GM12878 (cell line): ENCODE results near the gene MUSK. TPM values are rescaled to one million over a fixed set of nuclear protein-coding genes. Genes with fewer than 3 reads are reported as not detected.
A peak's percentile ranks its signal among the peaks of the same experiment; 100 is the strongest.

Experiments
- ATAC-seq: fragments of 200-7000 bp; cut with Tn5 transposase; 3 replicates; pipeline ENCODE4 v1.9.1; 2020; ENCODE audit warnings: mild to moderate bottlenecking, moderate library complexity
- BruUV-seq: library from RNA; stranded (reverse); fragments of 400-500 nt; replicated peaks from 2 replicates; lab custom pipeline; 2021; lab: Mats Ljungman, UMichigan
- CTCF ChIA-PET: fragments of 300-600 bp; sonication (Branson Sonifier 250); formaldehyde crosslinking; extraction: SDS; loops from one replicate; lab custom pipeline; 2021; ENCODE audit warnings: inconsistent platforms; lab: Yijun Ruan, JAX
- POLR2A ChIA-PET: fragments of 350-600 bp; formaldehyde crosslinking; extraction: SDS; loops from one replicate; lab custom pipeline; 2021; ENCODE audit warnings: inconsistent platforms; lab: Charles Lee
- RAD21 ChIA-PET: fragments of 300-600 bp; sonication (Branson Sonifier 250); formaldehyde crosslinking; loops from one replicate; lab custom pipeline; 2023; ENCODE audit warnings: antibody characterized with exemption; ENCODE audit not compliant: unreplicated experiment; lab: Charles Lee
- SMC1A ChIA-PET: fragments of 300-600 bp; sonication (Branson Sonifier 250); formaldehyde crosslinking; loops from one replicate; lab custom pipeline; 2023; ENCODE audit not compliant: unreplicated experiment, uncharacterized antibody; lab: Charles Lee
- DNase-seq: peaks from one replicate; pipeline ENCODE4 v3.0.0-alpha.2; 2011; ENCODE audit warnings: low read depth, low spot score
- FAIRE-seq: peaks from 3 replicates; lab custom pipeline; 2011; peaks lifted over from hg19 to GRCh38; lab: Jason Lieb, UNC
- H2AFZ ChIP-seq: 2 replicates; pipeline ENCODE4 v1.6.0; 2011; ENCODE audit warnings: low read depth, low read length, control low read depth; ENCODE audit not compliant: control insufficient read depth
- H3K27ac ChIP-seq: 2 replicates; pipeline ENCODE4 v1.5.1; 2011; ENCODE audit warnings: control low read depth; ENCODE audit not compliant: control insufficient read depth, insufficient read depth
- H3K27me3 ChIP-seq, 2 experiments: replicated peaks in 1 of 2; 2 replicates each; pipeline versions ENCODE4 v1.6.0 to v1.6.1; 2011; ENCODE audit warnings: low read length in 1 of 2; ENCODE audit not compliant: control insufficient read depth in 2 of 2, insufficient read depth in 2 of 2
- H3K36me3 ChIP-seq, 2 experiments: 2 replicates each; pipeline ENCODE4 v1.5.1; 2011; ENCODE audit warnings: low read length in 1 of 2; ENCODE audit not compliant: control insufficient read depth in 2 of 2, insufficient read depth in 2 of 2
- H3K4me1 ChIP-seq: 2 replicates; pipeline ENCODE4 v1.6.1; 2011; ENCODE audit warnings: mild to moderate bottlenecking, low read length, moderate library complexity, mixed read lengths; ENCODE audit not compliant: control insufficient read depth, insufficient read depth
- H3K4me2 ChIP-seq: 2 replicates; pipeline ENCODE4 v1.6.0; 2011; ENCODE audit warnings: control low read depth; ENCODE audit not compliant: control insufficient read depth, insufficient read depth
- H3K4me3 ChIP-seq: fragments of 200-600 bp; sonication (generic); 2 replicates; pipeline ENCODE4 v1.5.1; 2016
- H3K79me2 ChIP-seq: 2 replicates; pipeline ENCODE4 v1.6.0; 2011; ENCODE audit warnings: low read length; ENCODE audit not compliant: control insufficient read depth, insufficient read depth
- H3K9ac ChIP-seq: 2 replicates; pipeline ENCODE4 v1.8.0; 2011; ENCODE audit warnings: low read length, control low read depth, mixed read lengths; ENCODE audit not compliant: control insufficient read depth, insufficient read depth
- H3K9me3 ChIP-seq: replicated peaks from 3 replicates; pipeline ENCODE4 v1.5.1; 2011; ENCODE audit warnings: mild to moderate bottlenecking, low read length; ENCODE audit not compliant: control insufficient read depth, insufficient read depth
- H4K20me1 ChIP-seq: 2 replicates; pipeline ENCODE4 v1.6.0; 2011; ENCODE audit not compliant: control insufficient read depth, insufficient read depth
- BMI1 ChIP-seq: fragments of 450-650 bp; IDR thresholded peaks from 2 replicates; pipeline ENCODE4 v1.6.1; 2016; ENCODE audit warnings: mild to moderate bottlenecking, moderate library complexity, borderline replicate concordance
- ETV6 ChIP-seq, 2 experiments: fragments of 450-650 bp in 1 of 2; IDR thresholded peaks in 1 of 2; conservative IDR thresholded peaks in 1 of 2; 2 replicates each; pipeline ENCODE4 v1.6.1; 2014; ENCODE audit warnings: antibody characterized with exemption in 1 of 2, borderline replicate concordance in 1 of 2, low read depth in 1 of 2, mild to moderate bottlenecking in 1 of 2, moderate library complexity in 1 of 2
- HDAC2 ChIP-seq: fragments of 200-600 bp; sonication (generic); IDR thresholded peaks from 2 replicates; pipeline ENCODE4 v1.6.1; 2017
- KLF5 ChIP-seq: fragments of 450-650 bp; IDR thresholded peaks from 2 replicates; pipeline ENCODE4 v1.6.1; 2014; ENCODE audit warnings: mild to moderate bottlenecking; ENCODE audit not compliant: partially characterized antibody
- MTA3 ChIP-seq: IDR thresholded peaks from 2 replicates; pipeline ENCODE4 v1.6.1; 2012; ENCODE audit warnings: low read length, inconsistent platforms, borderline replicate concordance
- PBX3 ChIP-seq: IDR thresholded peaks from 2 replicates; pipeline ENCODE4 v1.6.1; 2011; ENCODE audit warnings: mild to moderate bottlenecking, low read depth, low read length, moderate library complexity; ENCODE audit not compliant: insufficient replicate concordance
- RELB ChIP-seq: fragments of 450-650 bp; IDR thresholded peaks from 2 replicates; pipeline ENCODE4 v1.6.1; 2017; ENCODE audit warnings: low read depth, mild to moderate bottlenecking, moderate library complexity
- TAF1 ChIP-seq: IDR thresholded peaks from 2 replicates; pipeline ENCODE4 v1.6.1; 2011; ENCODE audit warnings: mild to moderate bottlenecking, low read depth, low read length, borderline replicate concordance
- TCF7 ChIP-seq: IDR thresholded peaks from 2 replicates; pipeline ENCODE4 v1.6.1; 2014; ENCODE audit warnings: antibody characterized with exemption, borderline replicate concordance
- YY1 ChIP-seq: IDR thresholded peaks from 2 replicates; pipeline ENCODE4 v1.6.1; 2011; ENCODE audit warnings: low read depth, mild to moderate bottlenecking, low read length
- ZNF687 ChIP-seq: fragments of 450-650 bp; IDR thresholded peaks from 2 replicates; pipeline ENCODE4 v1.6.1; 2017; ENCODE audit warnings: mild to moderate bottlenecking, moderate library complexity
- WGBS: methylation state at CpG from one replicate; pipeline ENCODE4 v1.1.6; 2016; ENCODE audit warnings: low lambda C conversion rate; ENCODE audit not compliant: insufficient replicate concordance, insufficient coverage; ENCODE audit errors: missing lambda C conversion rate; 5-methylcytosine and 5-hydroxymethylcytosine counted together
- in situ Hi-C: fragments of 300-500 bp; cut with MboI; formaldehyde crosslinking; loops from 9 replicates; pipeline ENCODE4 v1.14.3; 2018; ENCODE audit warnings: mixed read lengths
- intact Hi-C: fragments of 100-400 bp; cut with micrococcal nuclease; formaldehyde crosslinking; loops from one replicate; pipeline ENCODE4 v1.14.2; 2022; ENCODE audit not compliant: unreplicated experiment
- polyA plus RNA-seq, 11 experiments: library from polyadenylated mRNA; depleted of rRNA in 4 of 11; unstranded in 6 of 11; stranded (reverse) in 5 of 11; fragments of >200 nt; fragmentation: Nextera tagmentation in 4 of 11; fragmentation: Illumina TruSeq in 1 of 11; extraction: Ambion mirVana in 4 of 11; extraction: Trizol in 1 of 11; gene quantifications; 1 replicate in 1 of 11; 2 replicates in 10 of 11; pipeline versions ENCODE4 v1.2.1 to v1.2.3, GENCODE V29; 2011 to 2016; ENCODE audit warnings: inconsistent platforms in 2 of 11, missing spikeins in 2 of 11, low read depth in 1 of 11
- total RNA-seq, 4 experiments: library from RNA; depleted of rRNA in 3 of 4; stranded (reverse); fragments of >200 nt in 3 of 4; fragmentation: Illumina TruSeq in 1 of 4; extraction: Trizol in 1 of 4; gene quantifications; 2 replicates each; pipeline versions ENCODE4 v1.2.1 to v1.2.3, GENCODE V29; 2013 to 2021

MUSK gene
- total and polyA plus RNA-seq, 10 of the 15 experiments (the other 5 are each of a cell fraction or from before 2014, with no cell fraction given): 0.04 to 0.19 (median 0.10) TPM; not detected in 5

- ChIA-PET SMC1A (interaction anchor here (0.7 to 1.4 kb wide), 7 partner anchors 9 to 79 kb away, joined by 3 to 8 read pairs (median 3); no protein-coding TSS in a partner anchor), CTCF (interaction anchor here (0.8 to 1.3 kb wide), 3 partner anchors 11 to 307 kb away, joined by 3 read pairs; no protein-coding TSS in a partner anchor), POLR2A (no interaction called here), RAD21 (no interaction called here)
- TF ChIP-seq RELB (0 out of 2 replicates have a peak, but pooled peaks have one; percentile 22), YY1 (no peak)
- H3K27ac ChIP-seq: no peak overlapping the region
- H3K79me2 ChIP-seq: no peaks in the 10 kb centered on the region
- no peaks in the 10 kb centered on the region for H3K36me3 ChIP-seq
- no peak for DNase-seq
- WGBS: 58% methylated on average over 1 of the region's 1 CpG
- H2AFZ ChIP-seq: no peak overlapping the region
- no peak overlapping the region for H3K4me3 ChIP-seq
- H4K20me1 ChIP-seq: no peaks in the 10 kb centered on the region
- no peaks in the 10 kb centered on the region for H3K4me1 ChIP-seq
- H3K4me2 ChIP-seq: no peak overlapping the region
- H3K9ac ChIP-seq: no peak overlapping the region
- no TSS peak for BruUV-seq
- peak; percentile 69 for ATAC-seq
- no peak for FAIRE-seq
- in situ Hi-C loops: no loop called here
- no peaks in the 10 kb centered on the region for H3K27me3 ChIP-seq
- no peaks in the 10 kb centered on the region for H3K9me3 ChIP-seq
- intact Hi-C loops: no loop called here
Measured at GRCh38 chr9:110728058-110728457, 59.5 kb downstream of the MUSK start.

- no TSS peak for BruUV-seq
- intact Hi-C loops (no loop called here), in situ Hi-C loops (no loop called here)
- no peaks in the 10 kb centered on the region for H3K79me2 ChIP-seq
- no peaks in the 10 kb centered on the region for H3K9me3 ChIP-seq
- FAIRE-seq (no peak), ATAC-seq (no peak), DNase-seq (no peak)
- CTCF ChIA-PET: no interaction called here
- POLR2A ChIA-PET: no interaction called here
- H3K27ac ChIP-seq: no peak overlapping the region
- no peaks in the 10 kb centered on the region for H4K20me1 ChIP-seq
- H3K36me3 ChIP-seq: no peaks in the 10 kb centered on the region
- H3K4me1 ChIP-seq: no peaks in the 10 kb centered on the region
- H3K27me3 ChIP-seq: no peaks in the 10 kb centered on the region
- H3K9ac ChIP-seq: no peak overlapping the region
- no peak for TF ChIP-seq HDAC2
- TF ChIP-seq TCF7: no peak
- no peak for TF ChIP-seq TAF1
- no peak for TF ChIP-seq ZNF687
- TF ChIP-seq MTA3: no peak
- TF ChIP-seq ETV6 (conservative IDR thresholded peaks at IDR 0.05 in 1 of 2, IDR thresholded peaks at IDR 0.05 in 1 of 2; ENCODE audit: borderline replicate concordance in 1 of 2, low read depth in 1 of 2): no peak
- TF ChIP-seq PBX3: no peak
- no peak for TF ChIP-seq BMI1
- no peak for TF ChIP-seq KLF5
- H3K4me3 ChIP-seq: no peak overlapping the region
- SMC1A ChIA-PET: interaction anchor here (0.7 to 1.0 kb wide), 2 partner anchors 15 to 307 kb away, joined by 3 to 4 read pairs; no protein-coding TSS in a partner anchor
- H2AFZ ChIP-seq: no peak overlapping the region
- no peak overlapping the region for H3K4me2 ChIP-seq
- RAD21 ChIA-PET: no interaction called here
Measured at GRCh38 chr9:110729641-110730040, 61.0 kb downstream of the MUSK start.
